Effector memory CD4-positive, alpha-beta T cell (primary cell): Measurements from ENCODE around the gene ZBTB7C.

Experiments used
- DNase-seq, 3 donors: peaks; one replicate each; pipeline ENCODE4 v3.0.0-alpha.2; 2020
- H3K27ac ChIP-seq: 2 replicates; pipeline ENCODE4 v1.7.0; 2013; ENCODE audit warnings: mild to moderate bottlenecking, low read length, moderate library complexity; ENCODE audit not compliant: insufficient read depth, poor library complexity, severe bottlenecking
- H3K27me3 ChIP-seq: replicated peaks from 2 replicates; pipeline ENCODE4 v1.7.0; 2013; ENCODE audit warnings: mild to moderate bottlenecking, low read length; ENCODE audit not compliant: insufficient read depth, control insufficient read depth, poor library complexity, severe bottlenecking
- H3K36me3 ChIP-seq: 2 replicates; pipeline ENCODE4 v1.7.0; 2013; ENCODE audit warnings: mild to moderate bottlenecking, low read length, moderate library complexity; ENCODE audit not compliant: control insufficient read depth, insufficient read depth
- H3K4me1 ChIP-seq: 2 replicates; pipeline ENCODE4 v1.7.0; 2013; ENCODE audit warnings: low read length, mild to moderate bottlenecking; ENCODE audit not compliant: control insufficient read depth, insufficient read depth, poor library complexity, severe bottlenecking
- H3K4me3 ChIP-seq: 2 replicates; pipeline ENCODE4 v1.7.0; 2013; ENCODE audit warnings: low read length, low read depth, mild to moderate bottlenecking; ENCODE audit not compliant: insufficient read depth, poor library complexity, severe bottlenecking
- H3K9me3 ChIP-seq: 2 replicates; pipeline ENCODE4 v1.7.0; 2013; ENCODE audit warnings: mild to moderate bottlenecking, low read length, moderate library complexity; ENCODE audit not compliant: control insufficient read depth

The ZBTB7C gene

GRCh38 chr18:48024009-48024512 lies 385.1 kb downstream of the ZBTB7C start:
- no peak for DNase-seq
- H3K27ac ChIP-seq: no peak overlapping the region
- no peak overlapping the region for H3K4me3 ChIP-seq
- H3K9me3 ChIP-seq: no peaks in the 10 kb centered on the region
- H3K27me3 ChIP-seq: peaks cover 5% of the 10 kb centered on the region
- no peaks in the 10 kb centered on the region for H3K4me1 ChIP-seq
- no peaks in the 10 kb centered on the region for H3K36me3 ChIP-seq

DNA sequence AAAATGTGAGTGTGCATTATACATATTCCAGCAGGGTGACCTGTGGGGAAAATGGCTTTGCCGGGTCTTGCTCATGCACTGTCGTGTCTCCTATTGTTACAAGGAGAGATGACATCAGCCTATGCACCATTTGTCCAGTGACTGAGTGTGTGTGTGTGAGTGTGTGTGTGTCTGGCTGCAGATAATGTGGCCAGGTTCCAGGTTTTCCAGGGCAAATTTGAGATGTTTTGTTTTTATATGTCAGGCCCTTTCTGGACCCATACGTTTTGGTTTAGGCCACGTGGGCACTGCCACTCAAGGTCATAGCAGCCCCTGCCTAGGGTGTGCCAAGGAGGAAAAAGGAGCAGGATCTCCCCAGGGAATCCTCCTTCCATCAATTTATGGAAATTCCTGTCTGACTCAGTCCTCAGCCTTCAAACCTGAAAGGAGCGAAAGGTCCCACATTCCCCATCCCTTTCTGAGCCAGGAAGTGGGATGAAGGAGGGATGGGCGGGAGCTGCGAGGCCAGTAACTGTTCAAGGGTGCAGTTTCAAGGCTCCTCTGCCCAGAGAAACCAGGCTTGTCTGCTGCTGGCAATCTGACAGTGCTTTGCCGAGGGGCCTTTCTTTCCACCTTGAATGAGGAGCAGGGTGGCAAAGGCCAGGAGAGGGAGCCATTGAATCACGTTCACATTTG lies 385.7 kb downstream of the ZBTB7C start:
- H3K27ac ChIP-seq: no peak overlapping the region

GRCh38 chr18:48022531-48023329 lies 386.5 kb downstream of the ZBTB7C start:
- Histone ChIP-seq H3K4me1 (no peaks in the 10 kb centered on the region), H3K36me3 (no peaks in the 10 kb centered on the region), H3K27me3 (peaks cover 5% of the 10 kb centered on the region), H3K9me3 (no peaks in the 10 kb centered on the region), H3K4me3 (no peak overlapping the region), H3K27ac (no peak overlapping the region)
- no peak for DNase-seq

More for the DNA sequence above, 385.7 kb downstream of the ZBTB7C start:
- DNase-seq: no peak
- H3K9me3 ChIP-seq: no peaks in the 10 kb centered on the region
- H3K27me3 ChIP-seq: peaks cover 5% of the 10 kb centered on the region
- no peaks in the 10 kb centered on the region for H3K36me3 ChIP-seq
- no peak overlapping the region for H3K4me3 ChIP-seq
- no peaks in the 10 kb centered on the region for H3K4me1 ChIP-seq

- Histone ChIP-seq H3K36me3 (no peaks in the 10 kb centered on the region), H3K27me3 (peaks cover 5% of the 10 kb centered on the region), H3K9me3 (no peaks in the 10 kb centered on the region), H3K4me3 (no peak overlapping the region), H3K4me1 (no peaks in the 10 kb centered on the region), H3K27ac (no peak overlapping the region)
- DNase-seq: no peak
Measured at GRCh38 chr18:48022021-48022420, 387.2 kb downstream of the ZBTB7C start.

- no peaks in the 10 kb centered on the region for H3K36me3 ChIP-seq
- no peaks in the 10 kb centered on the region for H3K9me3 ChIP-seq
- H3K4me1 ChIP-seq: no peaks in the 10 kb centered on the region
- H3K4me3 ChIP-seq: no peak overlapping the region
- no peak for DNase-seq
- H3K27me3 ChIP-seq: peaks cover 5% of the 10 kb centered on the region
- H3K27ac ChIP-seq: no peak overlapping the region
Measured at GRCh38 chr18:48021273-48021914, 387.8 kb downstream of the ZBTB7C start.

GRCh38 chr18:48020337-48021250 lies 388.6 kb downstream of the ZBTB7C start:
- Histone ChIP-seq H3K9me3 (no peaks in the 10 kb centered on the region), H3K36me3 (no peaks in the 10 kb centered on the region), H3K4me3 (no peak overlapping the region), H3K4me1 (no peaks in the 10 kb centered on the region), H3K27ac (no peak overlapping the region), H3K27me3 (peaks cover 5% of the 10 kb centered on the region)
- DNase-seq: no peak

DNA sequence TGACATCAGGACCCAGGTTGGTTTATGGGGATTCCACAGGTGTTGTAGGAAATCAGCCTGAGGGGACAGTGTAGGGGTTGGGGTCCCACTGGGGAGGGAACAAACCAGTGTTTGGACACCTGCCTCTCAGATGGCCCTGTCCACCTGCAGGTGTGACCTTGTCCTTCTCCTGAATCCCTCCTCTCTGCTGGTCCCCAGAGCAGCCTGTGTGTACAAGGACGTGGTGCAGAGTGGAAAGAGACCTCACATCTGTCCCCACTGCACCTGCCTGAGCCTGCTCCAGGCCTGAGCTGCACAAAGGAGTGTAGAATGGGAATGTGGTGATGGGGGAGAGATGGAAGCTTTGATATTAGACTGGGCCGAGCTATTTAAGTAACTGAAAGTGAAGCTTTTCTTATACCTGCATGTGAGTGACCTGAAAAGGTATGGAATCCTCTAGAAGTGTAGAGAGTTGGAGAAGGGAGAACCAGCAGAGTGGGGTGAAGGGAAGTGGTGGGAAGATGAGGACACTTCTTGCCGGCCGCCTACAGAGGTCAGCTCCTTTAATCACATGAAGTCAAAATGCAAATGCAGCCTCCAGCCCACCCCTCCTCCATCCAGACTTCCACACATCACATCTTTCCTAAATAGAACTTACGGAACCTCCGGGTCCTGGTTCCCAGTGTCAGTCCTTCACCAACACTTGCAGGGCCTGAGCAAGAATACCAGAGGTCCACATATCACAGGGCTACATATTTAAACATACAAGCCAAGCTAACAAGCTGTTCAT lies 389.4 kb downstream of the ZBTB7C start:
- DNase-seq: no peak
- Histone ChIP-seq H3K36me3 (no peaks in the 10 kb centered on the region), H3K4me1 (no peaks in the 10 kb centered on the region), H3K4me3 (no peak overlapping the region), H3K27me3 (peaks cover 5% of the 10 kb centered on the region), H3K9me3 (no peaks in the 10 kb centered on the region), H3K27ac (no peak overlapping the region)

DNA sequence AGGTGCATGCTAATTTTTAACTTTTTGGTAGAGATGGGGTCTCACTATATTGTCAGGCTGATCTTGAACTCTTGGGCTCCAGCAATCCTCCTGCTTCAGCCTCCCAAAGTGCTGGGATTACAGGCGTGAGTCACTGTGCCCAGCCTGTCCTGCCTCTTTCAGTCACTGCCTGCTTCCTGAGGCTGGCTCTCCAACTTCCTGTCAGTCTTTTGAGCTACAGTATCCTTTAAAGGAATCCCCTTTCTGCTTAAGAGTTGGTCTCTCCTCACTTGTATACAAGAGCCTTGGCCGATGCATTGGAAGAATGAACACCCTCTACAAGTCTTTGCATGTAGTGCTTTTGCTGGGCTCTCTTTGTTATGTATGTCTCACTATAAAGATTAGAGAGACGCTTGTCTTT lies 390.3 kb downstream of the ZBTB7C start:
- H3K27me3 ChIP-seq: peaks cover 4% of the 10 kb centered on the region
- no peak overlapping the region for H3K4me3 ChIP-seq
- no peaks in the 10 kb centered on the region for H3K9me3 ChIP-seq
- H3K4me1 ChIP-seq: no peaks in the 10 kb centered on the region
- H3K36me3 ChIP-seq: no peaks in the 10 kb centered on the region
- no peak overlapping the region for H3K27ac ChIP-seq
- DNase-seq: no peak

- DNase-seq: no peak
- no peaks in the 10 kb centered on the region for H3K9me3 ChIP-seq
Measured at GRCh38 chr18:48017635-48018034, 391.5 kb downstream of the ZBTB7C start.

More at GRCh38 chr18:48017635-48018034, 391.5 kb downstream of the ZBTB7C start:
- Histone ChIP-seq H3K4me1 (no peaks in the 10 kb centered on the region), H3K27me3 (no peaks in the 10 kb centered on the region), H3K4me3 (no peak overlapping the region), H3K36me3 (no peaks in the 10 kb centered on the region), H3K27ac (no peak overlapping the region)
